Lung microvascular endothelial cell (primary cell): Measurements from ENCODE around the gene NXT1. TPM values are rescaled to one million over a fixed set of nuclear protein-coding genes. Genes with fewer than 3 reads are reported as not detected.
"Not testable (repeated sequence)": the region's sequence is repeated elsewhere in the genome, so short reads cannot be mapped to it uniquely, and the experiment has no call there.

Source experiments
- DNase-seq, 2 donors: peaks; one replicate each; pipeline versions ENCODE4 v3.0.0 to v3.0.0-alpha.2; 2010; ENCODE audit warnings: low read depth in 2 of 2
- total RNA-seq: library from RNA; depleted of rRNA; stranded (reverse); fragments of >200 nt; gene quantifications from 2 replicates; pipeline ENCODE4 v1.2.1, GENCODE V29; 2014

Gene NXT1
- total RNA-seq, 1 donor from 2014 or later: 29.4 TPM

DNA sequence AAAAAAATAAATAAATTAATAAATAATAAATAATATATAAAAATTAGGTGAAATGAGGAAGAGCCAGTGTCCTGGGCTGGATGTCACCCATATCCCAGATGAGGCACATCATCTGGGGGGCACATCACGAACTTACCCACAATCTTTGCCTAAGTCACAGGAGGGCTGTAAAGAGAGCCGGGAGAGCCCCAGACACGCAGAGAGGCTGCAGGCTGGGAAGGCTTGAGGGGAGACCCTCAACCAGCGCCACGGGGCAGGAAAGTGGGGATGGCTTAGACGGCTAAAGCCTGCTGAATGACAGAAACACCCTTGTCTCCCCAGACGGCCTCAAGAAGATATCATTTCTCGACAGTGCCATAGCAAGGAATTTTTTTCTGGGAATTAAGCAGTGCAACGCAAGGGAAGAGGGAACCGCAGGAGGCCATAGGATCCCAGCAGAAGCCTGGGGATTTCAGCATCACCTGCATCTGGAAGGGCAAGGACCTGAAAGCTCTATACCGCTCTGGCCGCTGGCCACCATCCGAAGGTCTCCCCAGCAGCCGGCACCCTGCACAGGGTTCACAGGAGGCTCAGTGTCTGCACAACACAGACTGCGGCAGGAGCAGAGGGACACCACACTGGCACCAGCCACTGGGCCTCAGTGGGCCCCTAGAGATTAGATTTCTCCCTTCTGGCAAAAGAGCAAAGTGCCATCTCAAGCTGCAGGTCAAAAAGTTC lies 22.8 kb upstream of the NXT1 start:
- DNase-seq: no peak

DNA sequence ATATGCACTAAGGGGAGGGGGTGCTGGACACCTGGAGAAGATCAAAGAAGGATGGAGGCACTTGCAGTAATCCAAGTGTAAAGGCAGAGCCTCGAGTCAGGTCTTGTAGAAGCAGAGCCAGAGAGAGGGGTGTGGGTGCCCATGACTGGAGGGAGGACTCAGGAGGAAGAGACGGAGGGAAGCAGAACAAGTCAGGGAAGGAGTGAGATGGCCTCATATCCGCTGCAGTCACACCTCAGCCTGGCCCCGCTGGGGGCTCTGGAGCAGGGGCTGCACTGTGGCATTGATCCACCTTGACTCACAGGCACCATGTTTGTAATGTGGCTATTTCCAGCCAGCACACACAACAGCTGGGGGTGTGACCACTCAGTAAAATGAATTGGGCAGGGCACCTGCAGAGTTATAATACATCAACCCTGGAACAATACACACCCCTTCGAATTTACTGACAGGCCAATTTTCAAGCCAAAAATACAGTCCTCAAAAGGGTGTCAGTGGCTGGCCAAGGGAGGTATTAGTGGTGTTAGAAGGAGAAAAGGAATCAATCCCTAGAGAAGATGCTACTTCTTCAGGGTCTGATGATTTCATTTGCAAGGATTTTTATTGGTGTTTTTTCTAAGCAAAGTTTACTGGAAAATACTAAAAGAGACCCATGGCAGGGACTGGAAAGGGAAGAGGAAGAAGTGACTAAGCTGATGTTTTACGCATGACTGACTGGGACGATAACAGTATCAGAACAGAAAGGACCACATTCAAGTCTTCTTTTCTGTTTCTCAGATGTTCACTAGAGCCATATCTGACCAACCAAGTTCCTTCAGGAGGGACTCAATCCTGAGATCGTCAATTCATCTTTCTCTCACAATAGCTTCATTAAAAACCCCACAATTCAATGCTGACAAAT lies 18.9 kb upstream of the NXT1 start:
- peak; percentile 72 to 82 for DNase-seq

DNA sequence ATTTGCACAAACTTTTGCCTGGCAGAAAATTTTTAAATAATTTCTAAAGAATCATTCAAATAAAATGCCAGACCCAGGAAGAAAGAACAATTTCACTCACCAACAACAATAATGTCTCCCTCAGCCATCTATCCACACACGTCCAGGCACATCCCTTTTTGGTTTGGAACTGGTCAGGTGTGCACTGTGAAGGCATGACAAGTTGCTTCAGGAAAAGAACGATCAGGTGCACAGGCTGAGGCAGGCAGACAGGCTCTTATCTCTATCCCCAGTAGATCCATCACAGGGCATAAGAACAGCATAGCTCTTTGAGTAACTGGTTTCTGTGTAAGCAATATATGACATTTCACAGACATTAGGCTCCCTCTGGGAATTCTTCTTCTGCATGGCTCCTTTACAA lies 18.1 kb upstream of the NXT1 start:
- DNase-seq: no peak

DNA sequence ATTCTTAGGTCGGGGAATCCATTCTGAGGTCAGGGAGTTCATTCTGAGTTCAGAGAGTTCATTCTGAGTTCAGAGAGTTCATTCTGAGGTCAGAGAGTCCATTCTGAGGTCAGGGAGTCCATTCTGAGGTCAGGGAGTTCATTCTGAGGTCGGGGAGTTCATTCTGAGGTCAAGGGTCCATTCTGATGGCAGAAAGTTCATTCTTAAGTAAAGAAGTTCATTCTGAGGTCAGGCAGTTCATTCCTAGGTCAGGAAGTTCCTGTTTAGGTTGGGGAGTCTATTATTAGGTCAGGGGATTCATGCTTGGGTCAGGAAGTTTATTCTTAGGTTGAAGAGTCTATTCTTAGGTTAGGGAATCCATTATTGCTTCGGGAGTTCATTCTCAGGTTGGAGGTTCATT lies 16.5 kb upstream of the NXT1 start:
- no peak for DNase-seq

DNA sequence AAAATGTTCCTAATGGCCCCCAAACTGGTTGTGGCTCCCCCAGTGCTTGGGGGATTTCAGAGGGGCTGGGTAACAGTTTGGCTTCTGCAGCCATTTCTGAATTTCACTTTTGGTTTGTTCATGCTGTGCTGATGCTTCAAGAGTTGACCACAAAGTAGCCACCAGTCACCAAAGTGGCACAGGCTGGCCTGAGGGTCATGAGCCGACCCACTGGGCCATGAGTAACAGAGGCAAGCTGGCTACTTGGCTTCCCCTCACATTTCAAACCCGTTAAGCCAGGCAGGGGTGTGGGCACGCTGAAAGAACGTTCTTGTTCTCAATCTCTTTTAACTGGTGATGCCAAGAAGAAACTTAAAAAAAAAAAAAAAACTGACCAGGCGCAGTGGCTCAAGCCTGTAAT lies 15.1 kb upstream of the NXT1 start:
- no peak for DNase-seq

DNA sequence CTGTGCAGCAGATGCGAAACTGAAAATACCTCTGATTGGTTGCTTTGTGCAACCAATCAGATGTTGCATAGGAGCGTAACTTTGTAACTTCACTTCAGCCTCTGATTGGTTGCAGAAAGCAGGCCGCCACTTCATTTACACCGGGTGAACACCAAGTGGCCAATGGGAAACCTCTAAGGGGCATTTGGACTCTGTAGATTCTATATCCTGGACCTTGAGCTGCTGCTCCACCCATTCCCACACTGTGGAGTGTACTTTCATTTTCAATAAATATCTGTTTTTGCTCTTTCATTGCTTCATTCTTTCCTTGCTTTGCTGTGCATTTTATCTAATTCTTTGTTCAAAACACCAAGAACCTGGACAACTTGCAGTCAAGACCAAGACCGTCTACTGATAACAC lies 14.1 kb upstream of the NXT1 start:
- DNase-seq: no peak

DNA sequence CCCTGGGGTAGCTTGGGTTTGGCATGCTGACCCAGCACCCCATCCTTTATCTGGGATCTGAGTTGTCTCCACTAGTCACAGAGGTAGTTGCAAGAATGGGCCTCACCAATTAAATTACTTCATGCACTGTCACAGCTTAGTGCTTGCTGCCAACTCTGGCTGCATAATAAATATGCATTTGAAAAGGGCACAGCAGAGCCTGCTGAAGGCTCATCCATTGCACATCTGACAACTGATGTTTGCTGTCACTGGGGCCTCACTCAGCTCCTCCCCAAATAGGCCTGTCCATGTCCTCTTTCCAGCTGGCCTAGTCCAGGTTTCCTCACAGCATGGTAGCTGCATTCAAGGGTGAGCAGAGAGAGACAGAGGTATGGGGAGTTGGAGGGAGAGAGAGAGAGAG lies 13.3 kb upstream of the NXT1 start:
- no peak for DNase-seq

DNA sequence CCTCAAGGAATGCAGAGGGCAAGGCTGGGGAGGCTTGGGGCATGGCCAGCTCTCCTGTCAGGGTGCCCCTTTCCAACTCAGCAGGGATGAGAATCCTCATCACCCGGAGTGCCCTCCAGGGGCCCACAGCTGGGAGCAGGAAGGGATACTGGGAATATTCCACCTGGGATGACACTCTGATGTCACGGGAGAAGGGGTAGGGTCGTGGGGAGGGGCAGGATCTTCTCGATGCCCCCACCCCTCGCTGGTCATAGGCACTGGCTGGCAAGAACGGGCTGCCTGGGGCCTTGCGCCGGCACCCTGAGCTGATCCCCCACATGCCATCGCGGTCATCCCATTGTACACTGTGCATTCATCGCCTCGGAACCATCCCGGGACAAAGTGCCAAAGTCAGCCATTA lies 10.6 kb upstream of the NXT1 start:
- no peak for DNase-seq

DNA sequence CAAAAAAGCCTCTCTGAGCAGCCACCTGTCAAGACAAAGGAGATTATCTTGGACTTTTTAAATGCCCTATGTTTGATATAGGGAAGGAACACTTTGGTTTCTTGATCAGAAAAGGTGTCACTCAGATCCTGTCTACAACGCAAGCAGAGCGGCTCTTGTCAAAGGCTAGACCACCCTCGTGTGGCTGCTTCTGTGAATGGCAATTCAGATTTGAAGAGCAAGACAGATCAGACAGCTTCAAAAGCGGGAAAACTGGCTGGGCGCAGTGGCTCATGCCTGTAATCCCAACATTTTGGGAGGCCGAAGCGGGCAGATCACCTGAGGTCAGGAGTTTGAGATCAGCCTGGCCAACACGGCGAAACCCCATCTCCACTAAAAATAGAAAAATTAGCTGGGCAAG lies 10.1 kb upstream of the NXT1 start:
- DNase-seq: peak; percentile 87 to 91

DNA sequence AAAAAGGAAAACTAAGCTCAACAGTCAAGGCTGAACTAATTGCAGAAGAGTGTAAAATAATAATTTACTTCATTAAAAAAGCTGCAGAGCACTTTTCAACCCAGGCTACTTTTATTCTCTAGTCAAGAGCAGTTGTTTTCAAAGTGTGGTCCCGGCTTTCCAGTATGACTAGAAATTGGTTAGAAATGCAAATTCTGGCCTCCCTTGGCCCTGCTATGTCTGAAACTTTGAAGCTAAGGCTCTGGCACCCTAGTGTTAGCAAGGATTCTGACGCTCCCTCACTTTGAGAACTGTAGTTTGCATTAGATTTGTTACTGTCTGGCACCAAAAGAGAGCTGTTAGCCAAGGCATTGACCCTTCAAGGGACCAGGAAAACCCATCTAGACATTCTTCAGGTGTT lies 9.5 kb upstream of the NXT1 start:
- DNase-seq: no peak

DNA sequence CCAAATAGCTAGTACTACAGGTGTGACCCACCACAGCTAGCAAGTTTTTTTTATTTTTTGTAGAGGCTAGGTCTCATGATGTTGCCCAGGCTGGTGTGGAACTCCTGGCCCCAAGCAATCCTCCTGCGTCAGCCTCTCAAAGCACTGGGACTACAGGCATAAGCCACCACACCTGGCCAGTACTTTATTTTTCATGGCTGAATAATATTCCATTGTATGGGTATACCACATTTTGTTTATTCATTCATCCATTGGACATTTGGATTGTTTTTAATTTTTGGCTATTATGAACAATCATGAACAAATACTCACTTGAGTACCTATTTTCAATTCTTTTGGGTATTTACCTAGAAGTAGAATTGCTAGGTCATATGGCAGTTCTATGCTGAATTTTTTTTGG lies 7.0 kb upstream of the NXT1 start:
- DNase-seq: no peak

DNA sequence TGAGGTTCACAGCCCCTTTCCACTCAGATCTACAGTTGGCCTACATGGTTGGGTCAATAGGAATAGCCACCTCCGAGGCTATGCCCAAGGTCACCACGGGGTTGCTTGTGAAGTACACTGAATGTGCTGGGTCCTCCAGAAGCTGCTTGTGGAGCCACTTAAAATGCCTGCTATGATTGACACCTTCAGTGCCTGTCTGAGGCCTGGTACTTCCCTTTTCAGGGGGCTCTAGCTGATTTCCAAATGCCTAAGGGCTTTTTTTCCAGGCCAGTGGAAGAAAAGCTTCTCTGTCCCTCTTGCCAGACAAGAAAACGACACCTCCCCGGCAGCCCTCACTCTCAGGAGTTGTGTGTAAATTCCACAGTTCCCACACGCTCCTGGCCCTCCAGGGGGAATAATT lies 6.3 kb upstream of the NXT1 start:
- DNase-seq: no peak

DNA sequence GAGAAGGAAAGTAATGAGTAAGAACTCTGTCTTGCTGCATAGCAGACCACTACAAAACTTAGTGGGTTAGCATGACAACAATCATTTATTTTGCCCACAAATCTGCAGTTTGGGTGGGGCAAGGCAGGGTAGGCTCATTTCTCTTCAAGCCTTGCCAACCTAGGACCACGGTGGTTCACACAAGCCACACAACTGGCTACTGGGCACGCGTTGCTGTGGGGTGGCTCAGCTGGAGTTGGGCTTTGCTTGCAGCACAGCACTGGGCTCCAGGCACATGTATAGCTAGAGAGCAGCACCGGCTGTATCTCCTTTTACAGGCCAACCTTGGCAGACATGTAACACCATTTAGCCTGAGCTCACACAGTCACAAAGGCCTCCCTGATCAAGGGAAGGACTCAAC lies 4.6 kb upstream of the NXT1 start:
- no peak for DNase-seq

DNA sequence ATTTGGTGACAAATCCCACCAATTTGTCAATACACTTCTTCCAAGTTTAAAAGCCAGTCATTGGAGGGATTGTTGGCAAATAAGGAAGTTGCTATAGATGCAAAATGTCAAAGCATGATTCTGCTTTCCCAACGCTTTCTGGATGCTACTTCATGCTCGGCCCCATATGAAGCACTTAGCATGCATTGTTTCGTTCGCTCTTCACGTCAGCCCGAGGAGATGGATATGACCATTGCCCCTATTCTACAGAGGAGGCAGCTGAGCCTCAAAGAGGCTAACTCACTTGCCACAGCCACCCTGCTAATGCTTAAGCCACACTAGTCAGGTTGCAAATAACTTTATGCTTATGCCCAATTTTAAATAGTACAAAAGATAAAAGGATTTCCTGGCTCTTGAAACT lies 2.8 kb upstream of the NXT1 start:
- DNase-seq: no peak

DNA sequence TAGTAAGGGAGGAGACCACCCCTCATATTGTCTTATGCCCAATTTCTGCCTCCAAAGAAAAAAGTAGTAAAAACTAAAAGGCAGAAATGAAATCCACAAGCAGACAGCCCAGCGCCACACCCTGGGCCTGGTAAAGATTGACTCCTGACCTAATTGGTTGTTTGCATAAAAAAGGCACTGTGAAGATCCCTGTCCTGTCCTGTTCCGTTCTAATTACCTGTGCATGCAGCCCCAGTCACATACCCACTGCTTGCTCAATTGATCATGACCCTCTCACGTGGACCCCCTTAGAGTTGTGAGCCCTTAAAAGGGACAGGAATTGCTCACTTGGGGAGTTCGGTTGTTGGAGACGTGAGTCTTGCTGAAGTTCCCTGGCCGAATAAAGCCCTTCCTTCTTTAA lies 2.1 kb upstream of the NXT1 start:
- DNase-seq: not testable (repeated sequence)

DNA sequence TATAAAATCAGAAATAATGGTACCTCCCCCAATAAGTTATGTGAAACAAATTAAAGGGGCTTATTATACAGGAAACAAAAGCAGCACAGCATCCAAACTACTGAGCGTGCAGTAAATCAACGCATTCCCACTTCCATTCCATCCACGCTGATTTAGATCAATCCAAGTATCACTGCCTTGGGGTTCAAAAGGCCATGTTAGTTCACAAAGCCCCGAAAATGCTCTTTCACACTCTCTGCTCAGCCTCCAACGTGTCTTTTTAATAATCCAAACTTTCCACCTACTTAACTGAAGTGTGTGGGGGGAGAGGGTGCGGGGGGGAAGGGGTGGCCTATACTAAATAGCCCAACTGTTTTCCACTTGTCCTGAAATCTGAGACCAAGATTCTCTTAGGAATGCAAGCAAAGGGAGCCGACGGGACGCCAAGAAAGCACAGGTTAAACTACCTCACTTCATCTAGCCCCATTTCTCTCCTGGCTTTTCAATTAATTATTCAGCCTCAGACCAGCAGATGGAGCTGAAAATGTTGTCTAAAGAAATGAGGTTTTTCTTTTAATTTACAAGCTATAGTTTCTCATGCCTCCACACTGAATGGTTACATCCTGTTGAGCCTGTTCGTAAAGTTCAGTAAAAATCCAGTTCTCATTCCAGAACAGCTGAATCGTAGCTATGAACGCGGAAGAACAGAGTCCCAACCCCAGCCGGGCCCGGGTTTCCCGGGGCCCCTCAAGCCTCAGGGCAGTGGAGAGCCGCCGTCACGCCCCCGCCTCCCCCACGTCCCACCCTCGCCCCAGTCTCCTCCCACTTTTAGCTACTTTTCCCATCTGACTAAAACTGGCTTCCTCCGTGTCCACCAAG lies 1.0 kb upstream of the NXT1 start:
- DNase-seq: peak in 1 of 2 donors; percentile 83

DNA sequence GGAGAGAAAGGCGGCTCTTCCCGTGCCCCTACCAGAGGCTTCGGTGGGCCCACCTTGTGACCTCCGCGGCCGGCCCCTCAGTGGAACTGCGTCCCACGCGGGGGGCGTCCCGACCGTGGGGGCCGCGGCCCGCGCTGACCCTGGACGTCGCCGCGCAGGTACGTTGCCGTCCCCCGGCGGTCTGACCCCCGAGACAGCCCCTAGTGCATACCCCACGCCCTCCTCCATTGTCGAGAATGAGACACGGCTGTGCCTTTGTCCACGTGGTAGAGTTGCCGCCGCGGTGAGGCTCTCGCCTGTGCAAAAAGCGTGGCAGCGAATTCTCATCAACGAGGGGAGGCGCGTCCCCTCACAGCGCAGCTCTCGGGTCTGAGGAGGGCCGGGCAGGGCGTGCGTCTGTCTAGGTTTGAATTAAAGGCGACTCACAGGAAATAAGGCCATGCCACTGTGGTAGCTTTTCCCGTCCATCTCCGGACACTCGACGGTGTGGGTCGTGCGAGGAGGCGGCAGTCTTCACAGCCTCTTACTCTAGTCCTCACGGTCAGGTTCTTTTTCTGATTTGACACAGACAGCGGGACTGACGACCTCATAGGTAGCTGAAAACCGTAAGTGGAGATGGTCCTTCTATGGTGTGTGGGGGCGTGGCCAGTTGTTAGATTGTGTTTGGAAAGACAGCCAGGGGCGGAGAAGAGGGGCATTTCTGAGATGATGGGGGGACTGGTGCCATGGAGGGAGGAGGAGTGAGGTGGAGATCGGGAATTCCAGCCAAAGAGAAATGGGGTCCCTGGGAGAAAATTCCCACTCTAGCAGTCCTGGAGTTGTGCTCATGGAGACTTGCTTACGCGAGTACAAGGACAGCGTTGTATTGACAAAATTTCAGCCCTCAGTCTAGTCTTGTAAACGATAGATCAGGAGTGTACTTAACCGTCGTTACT lies 580 bp downstream of the NXT1 start:
- DNase-seq: peak; percentile 52 to 54

DNA sequence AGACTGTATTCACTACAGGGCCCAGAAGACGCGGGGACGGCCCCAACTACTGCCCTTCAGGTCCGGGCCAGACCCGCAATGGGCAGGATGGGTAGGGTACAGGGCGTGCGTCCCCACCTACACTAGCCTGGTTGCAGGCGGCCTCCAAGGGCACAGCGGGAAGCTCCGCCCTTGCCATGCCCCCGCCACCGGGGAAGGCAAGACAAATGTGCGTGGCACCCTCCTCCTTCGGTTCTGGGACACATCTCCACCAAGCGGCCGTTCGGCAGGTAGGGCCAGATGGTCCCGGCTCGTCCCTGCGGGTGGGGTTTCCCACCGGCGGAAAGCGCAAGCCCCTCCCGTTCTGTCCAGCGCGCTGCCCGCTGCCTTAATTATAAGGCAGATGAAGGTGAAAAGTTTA lies 5.6 kb downstream of the NXT1 start:
- no peak for DNase-seq

DNA sequence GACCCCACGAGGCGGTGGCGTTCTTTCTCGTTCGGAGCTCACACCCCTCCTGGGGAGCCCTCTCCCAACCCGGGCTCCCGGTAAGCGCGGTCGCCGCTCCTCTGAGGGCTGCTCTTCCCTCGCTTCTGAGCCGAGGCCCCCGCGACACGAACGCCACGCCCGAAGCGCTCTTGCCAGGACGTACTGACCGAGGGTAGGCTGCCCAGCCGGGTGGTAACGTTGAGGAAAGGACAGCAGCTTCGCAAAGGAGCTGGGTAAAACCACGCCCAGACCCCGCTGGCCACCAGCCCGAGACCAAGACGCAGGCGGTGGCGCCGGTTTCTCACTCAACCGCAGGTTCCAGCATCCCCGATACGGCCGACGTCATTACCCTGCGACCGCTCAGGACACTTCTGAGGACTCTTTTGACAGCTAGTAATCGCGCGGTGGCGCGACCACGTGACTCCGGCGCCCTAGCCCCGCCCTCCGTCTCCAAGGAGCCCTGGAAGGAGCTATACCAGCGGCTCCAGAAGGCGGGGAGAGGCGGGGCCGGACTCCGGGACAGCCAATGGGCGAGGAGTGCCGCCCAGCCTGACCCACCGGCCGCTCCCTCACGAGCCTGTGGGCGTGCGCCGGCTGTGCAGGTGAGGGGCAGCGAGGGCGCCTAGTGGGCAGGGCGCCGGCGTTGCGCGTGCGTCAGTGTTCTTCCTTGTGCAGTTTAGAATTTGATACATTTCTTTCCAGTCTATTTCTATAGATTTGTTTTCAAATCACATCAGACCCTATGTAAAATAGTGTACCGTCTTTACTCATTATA lies 7.4 kb downstream of the NXT1 start:
- peak; percentile 91 to 100 for DNase-seq

DNA sequence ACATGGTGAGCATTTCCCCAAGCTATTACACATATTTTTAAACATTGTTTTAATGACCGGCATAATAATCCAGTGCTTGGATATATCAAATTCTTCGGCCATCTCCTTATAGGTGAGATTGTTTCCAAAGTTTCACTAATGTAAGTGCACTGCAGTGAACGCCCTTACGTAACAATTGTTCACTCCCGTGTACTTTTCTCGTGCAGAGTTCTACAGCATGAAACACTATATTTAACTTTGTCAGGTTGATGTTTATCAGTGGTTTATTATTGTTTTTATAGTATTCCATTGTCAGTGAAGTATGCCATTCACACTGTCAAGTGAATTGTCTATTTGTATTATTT lies 7.9 kb downstream of the NXT1 start:
- DNase-seq: no peak
